GM19463 (cell line): Measurements from ENCODE around the gene MYB.
"Not testable (repeated sequence)": the region's sequence is repeated elsewhere in the genome, so short reads cannot be mapped to it uniquely, and the experiment has no call there.

Experiments used
- ATAC-seq: cut with Tn5 transposase; IDR thresholded peaks from one replicate; pipeline ENCODE4 v1.9.1; 2021; ENCODE audit warnings: mild to moderate bottlenecking, moderate library complexity; ENCODE audit not compliant: unreplicated experiment

Gene MYB

GRCh38 chr6:135162678-135163439, 18.2 kb upstream of the MYB start:
- ATAC-seq, result no peak

- ATAC-seq, result peak; percentile 75
Measured at GRCh38 chr6:135163440-135163738, 17.7 kb upstream of the MYB start.

GRCh38 chr6:135164387-135164786, 16.7 kb upstream of the MYB start:
- ATAC-seq, result not testable (repeated sequence)

GRCh38 chr6:135165031-135165430, 16.1 kb upstream of the MYB start:
- no peak for ATAC-seq

GRCh38 chr6:135166515-135166914, 14.6 kb upstream of the MYB start:
- ATAC-seq, result no peak

- ATAC-seq, result no peak
Measured at GRCh38 chr6:135167617-135168016, 13.5 kb upstream of the MYB start.

DNA sequence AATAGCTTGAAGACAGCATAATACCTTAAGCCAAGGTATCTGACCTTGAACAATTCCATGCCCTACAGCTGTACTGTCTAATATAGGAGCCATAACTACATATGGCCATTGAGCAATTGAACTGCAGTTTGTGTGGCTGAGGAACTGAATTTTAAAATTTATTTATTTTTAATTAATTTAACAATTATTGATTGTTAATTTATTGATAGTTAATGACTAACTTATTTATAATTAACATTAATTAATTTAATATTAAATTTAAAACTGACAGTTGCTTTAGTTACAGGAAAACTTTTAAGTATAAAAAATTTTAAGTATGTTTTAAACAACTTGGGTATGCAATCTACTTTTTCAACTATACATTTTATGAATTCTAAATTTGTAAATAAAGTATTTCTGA, 12.3 kb upstream of the MYB start:
- no peak for ATAC-seq

DNA sequence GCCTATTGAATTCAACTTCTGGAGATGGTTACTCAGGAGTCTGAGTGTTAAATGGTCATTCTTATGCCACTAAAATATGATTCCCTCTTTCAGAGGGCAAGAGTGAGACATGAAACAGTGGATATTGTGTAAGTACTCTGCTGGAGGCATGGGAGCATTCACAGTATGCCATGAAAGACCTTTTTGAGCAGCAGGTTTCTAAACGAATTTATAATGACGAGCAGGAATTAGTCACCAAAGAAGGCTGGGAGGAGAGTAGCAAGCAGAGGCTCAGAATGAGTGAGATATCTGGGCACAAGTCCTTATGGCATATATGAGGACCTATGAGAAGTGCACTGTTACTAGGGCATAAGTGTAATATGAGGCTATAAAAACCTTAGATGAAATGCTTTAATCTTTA, 10.9 kb upstream of the MYB start:
- peak; percentile 41 for ATAC-seq

GRCh38 chr6:135170849-135171248, 10.3 kb upstream of the MYB start:
- ATAC-seq, result peak; percentile 74

DNA sequence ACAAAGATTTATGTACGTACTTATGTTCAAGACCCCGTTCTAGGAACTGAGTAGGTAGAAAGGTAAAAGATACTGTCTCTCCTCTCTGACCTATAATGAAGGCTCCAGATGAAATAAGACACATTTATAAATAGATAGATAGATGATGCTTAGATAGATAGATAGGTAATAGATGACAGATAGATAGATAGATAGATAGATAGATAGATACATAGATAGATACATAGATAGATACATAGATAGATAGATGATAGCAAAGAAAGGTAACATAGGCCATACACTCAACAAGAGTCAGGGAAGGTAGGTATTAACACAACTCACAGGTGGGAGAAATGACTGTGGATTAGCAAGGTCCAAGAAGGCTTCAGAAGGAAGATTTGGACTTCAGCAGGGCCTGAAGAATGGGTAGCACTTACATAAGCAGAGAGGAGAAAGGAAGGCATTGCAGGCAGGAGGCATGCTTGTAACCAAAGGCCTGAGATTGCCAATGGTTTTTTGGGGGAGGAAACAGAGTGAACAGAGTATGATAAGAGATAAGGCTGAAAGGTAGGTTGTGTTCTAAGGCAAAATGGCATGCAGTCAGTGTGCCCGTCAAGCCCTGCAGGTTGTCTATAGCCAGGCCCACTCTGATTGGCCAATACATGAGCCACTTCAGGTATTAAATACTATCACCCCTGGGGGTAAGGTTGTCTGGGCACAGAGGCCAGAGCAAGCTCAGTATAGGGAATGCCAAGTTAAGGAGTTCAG, 7.7 kb upstream of the MYB start:
- no peak for ATAC-seq

DNA sequence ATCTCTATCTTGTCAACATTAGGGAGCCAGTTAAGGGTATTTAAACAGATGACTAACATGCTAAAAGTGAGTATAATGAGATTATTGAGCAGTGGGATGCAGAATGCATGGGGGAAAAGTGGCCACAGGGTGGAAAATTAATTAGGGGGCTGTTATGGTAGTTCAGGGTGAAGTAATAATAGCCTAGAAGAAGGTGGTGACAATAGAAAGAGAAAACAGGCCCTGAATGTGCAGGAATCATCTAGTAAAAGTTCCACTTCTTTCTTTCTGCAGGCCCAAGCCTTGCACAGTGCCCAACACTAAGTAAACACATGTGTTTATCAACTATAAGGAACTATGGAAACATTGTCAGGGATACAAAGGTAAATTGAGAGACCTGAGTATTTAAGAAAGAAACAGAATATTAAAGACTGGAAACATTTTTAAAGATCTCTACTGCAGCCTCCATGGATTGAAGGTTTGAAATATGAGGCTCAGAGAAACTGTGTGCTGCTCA, 7.1 kb upstream of the MYB start:
- ATAC-seq, result no peak

DNA sequence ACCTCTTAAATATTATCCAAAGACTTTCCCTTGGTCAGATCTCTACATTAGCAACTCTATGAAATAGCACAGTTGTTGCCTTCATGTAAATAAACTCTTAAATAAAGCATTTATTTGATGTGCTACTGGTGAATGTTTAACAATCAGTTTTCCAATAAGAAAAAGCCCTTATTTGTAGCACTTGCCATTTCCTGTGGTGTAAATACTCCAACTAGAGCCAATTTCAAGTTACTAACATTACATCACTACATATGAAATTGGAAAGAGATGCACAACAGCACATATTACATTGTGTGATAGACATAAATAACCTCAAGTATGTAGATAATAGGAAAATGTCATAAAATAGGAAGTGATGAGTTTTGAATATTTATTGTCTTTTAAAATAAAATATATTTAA, 5.0 kb upstream of the MYB start:
- no peak for ATAC-seq

DNA sequence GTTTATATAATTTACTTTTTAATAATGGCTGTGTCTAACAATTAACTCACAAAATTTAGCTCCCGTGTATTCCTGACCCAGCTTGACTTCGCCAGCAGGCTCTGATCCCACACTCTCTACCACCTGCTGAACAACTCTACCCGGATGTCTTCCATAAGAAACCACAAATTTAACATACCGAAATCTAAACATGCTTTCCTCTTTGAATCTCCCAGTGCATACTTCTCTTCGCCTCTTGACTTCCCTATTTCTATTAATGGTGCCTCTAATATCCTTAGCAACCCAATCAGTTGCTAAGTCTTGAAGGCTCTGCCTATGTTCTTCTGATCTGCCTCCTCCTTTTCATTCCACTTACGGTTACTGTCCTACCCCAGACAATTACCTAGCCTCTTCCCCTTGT, 4.6 kb upstream of the MYB start:
- no peak for ATAC-seq

DNA sequence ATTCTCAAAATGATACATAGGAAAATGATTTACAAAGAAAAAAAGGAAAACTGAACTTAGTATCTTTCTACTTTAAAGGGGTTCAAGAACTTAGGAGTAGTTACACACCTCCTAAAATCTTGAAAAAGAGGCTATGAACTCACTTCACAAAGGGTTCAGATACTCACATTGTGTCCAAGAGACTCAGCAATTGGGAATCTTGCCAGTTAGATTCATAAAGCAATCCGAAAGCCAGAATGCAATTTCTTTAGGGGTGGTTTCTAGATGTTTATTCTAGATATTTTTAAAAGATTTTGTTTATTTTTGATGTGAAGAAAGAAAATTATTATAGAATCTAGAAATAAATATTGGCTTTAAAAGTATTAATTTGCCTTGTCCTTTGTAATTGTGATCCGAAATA, 1.7 kb upstream of the MYB start:
- ATAC-seq, result no peak

DNA sequence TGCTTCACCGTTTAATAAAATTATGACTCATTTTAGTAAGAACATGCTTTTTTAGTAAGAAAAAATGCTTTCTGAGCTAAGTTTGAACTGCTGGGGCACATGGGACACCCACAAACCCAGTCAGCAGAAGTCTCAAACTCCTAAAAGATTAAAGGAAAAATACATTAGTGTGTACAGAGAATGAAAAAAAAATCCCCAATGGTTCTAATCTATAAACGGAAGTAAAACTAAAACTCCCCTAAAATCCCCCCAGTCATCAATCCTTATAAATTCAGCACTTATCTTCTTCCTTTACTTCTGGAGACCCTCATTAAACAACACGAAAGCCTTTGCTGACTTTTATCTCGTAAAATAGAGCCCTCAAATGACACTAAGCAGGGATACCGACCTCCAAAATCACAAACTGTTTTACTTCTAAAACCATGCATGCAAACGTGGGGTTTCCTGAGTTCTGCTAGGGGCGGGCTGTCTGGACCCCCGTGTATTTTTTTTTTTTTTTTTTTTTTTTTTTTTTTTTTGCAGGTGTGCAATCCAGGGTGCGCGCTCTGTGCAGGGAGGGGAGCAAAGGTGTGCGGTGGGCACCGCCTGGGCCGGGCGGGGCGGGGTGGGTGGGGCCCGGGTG, 1.1 kb upstream of the MYB start:
- no peak for ATAC-seq

DNA sequence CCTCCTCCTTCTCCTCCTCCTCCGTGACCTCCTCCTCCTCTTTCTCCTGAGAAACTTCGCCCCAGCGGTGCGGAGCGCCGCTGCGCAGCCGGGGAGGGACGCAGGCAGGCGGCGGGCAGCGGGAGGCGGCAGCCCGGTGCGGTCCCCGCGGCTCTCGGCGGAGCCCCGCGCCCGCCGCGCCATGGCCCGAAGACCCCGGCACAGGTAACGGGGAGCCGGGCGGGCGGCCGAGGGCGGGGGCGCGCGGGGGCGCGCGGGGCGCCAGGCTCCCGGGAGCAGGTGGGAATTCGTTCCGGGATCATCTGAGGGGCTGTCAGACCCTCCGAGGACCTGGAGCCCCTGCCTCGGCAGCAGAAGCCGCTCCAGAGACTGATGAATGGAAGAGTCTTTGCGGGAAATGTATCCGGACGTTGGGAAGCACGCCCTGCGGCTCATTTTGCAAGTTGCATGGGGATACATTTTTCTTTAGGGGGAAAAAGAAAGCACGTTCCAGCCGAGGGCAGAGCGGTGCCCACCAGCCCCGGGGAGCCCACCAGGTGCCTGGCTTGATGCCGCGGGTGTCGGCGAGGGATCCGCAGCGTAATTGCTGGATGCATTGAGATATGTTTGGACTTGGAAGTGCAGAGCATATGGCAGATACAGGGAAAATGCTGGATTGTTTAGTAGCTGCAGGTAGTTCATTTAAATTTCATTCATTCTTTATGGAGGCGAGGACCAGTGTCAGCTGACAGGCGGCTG, 394 bp downstream of the MYB start:
- ATAC-seq, result no peak

GRCh38 chr6:135182071-135183001, 1.2 kb downstream of the MYB start:
- ATAC-seq, result peak; percentile 4

- peak; percentile 43 for ATAC-seq
Measured at GRCh38 chr6:135183002-135183531, 2.0 kb downstream of the MYB start.

DNA sequence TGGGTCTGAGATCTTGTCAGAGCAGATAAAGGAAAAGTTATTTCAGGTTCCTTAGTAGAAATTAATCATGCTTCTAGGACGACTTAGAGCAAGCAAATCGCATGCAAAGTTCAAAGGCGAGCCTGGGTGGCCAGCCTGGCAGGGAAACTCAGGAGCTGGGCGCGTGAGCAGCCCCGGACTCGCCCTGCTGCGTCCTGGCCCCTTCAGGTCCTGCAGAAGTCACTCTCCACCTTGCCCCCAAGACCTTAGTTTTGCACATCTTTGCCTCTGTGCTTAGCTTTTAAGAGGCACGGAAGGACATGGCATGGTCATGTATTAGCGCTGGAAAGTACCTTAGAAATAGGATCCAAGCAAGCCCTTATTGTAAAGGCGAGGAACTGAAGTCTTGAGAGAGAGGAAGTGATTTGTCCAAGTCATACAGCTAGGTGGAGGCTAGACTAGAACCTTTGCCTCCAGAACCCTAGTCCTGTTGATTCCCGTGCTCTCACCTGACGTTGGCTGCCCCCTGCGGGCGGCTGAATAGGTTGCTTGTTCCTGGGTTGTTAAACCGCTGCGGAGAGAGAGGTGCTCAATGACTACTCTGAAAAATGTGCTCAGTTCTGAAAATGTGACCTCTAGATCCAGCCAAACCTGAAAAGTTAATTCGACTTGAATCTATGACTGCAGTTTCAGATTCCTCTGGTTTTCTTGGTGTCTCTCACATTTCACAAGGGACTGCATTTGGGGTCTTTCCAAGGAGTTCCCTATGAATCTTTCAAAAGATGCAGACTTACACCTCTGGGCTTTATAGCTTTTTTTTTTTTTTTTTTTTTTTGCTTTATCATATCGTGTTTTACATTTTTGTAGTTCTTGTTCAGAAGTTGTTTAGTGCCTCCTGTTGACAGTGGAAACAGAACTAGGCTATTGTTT, 2.7 kb downstream of the MYB start:
- peak; percentile 24 for ATAC-seq
